ENCODE measurements around the gene CACNB4. TPM values are rescaled to one million over a fixed set of nuclear protein-coding genes. Genes with fewer than 3 reads are reported as not detected.

The CACNB4 gene
- total RNA-seq, 1 donor from 2014 or later: 3.4 TPM

- H3K4me1 Mint-ChIP-seq (ENCODE audit: unreplicated experiment): peaks cover 5% of the 10 kb centered on the region
- no peak for DNase-seq (ENCODE audit: extremely low spot score, unreplicated experiment)
Observed at GRCh38 chr2:151792589-151792988, 306.3 kb downstream of the CACNB4 start.

DNA sequence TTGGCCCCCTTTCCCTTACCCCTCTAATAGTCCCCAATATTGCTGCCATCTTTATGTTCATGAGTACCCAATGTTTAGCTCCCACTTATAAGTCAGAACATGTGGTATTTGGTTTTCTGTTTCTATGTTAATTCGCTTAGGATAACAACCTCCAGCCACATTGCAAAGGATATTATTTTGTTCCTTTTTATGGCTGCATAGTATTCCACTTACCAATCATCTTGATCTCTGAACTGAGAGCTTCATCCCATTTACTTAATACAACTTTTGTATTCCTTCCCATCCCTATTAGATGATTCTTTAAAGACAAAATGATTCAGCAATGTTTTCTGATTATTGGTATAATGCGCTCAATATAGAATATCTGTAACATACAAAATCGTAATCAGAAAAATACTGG, 307.3 kb downstream of the CACNB4 start:
- no peak for TF ChIP-seq CTCF (IDR thresholded peaks at IDR 0.05)
- Mint-ChIP-seq H3K36me3 (ENCODE audit: unreplicated experiment) (peaks cover 16% of the 10 kb centered on the region), H3K9me3 (ENCODE audit: unreplicated experiment) (no peaks in the 10 kb centered on the region), H3K4me3 (ENCODE audit: unreplicated experiment) (no peak overlapping the region), H3K4me1 (ENCODE audit: unreplicated experiment) (no peaks in the 10 kb centered on the region), H3K27me3 (ENCODE audit: unreplicated experiment) (no peaks in the 10 kb centered on the region), H3K27ac (ENCODE audit: unreplicated experiment) (no peak overlapping the region)
- DNase-seq (ENCODE audit: extremely low spot score, unreplicated experiment): no peak

More at GRCh38 chr2:151792589-151792988, 306.3 kb downstream of the CACNB4 start:
- Mint-ChIP-seq H3K9me3 (ENCODE audit: unreplicated experiment) (no peaks in the 10 kb centered on the region), H3K27me3 (ENCODE audit: unreplicated experiment) (no peaks in the 10 kb centered on the region), H3K4me3 (ENCODE audit: unreplicated experiment) (no peak overlapping the region), H3K36me3 (ENCODE audit: unreplicated experiment) (peaks cover 17% of the 10 kb centered on the region), H3K27ac (ENCODE audit: unreplicated experiment) (no peak overlapping the region)
- no peak for TF ChIP-seq CTCF (IDR thresholded peaks at IDR 0.05)

GRCh38 chr2:151790689-151791088, 308.2 kb downstream of the CACNB4 start:
- Mint-ChIP-seq H3K36me3 (ENCODE audit: unreplicated experiment) (peaks cover 20% of the 10 kb centered on the region), H3K4me3 (ENCODE audit: unreplicated experiment) (no peak overlapping the region), H3K9me3 (ENCODE audit: unreplicated experiment) (no peaks in the 10 kb centered on the region), H3K27me3 (ENCODE audit: unreplicated experiment) (no peaks in the 10 kb centered on the region), H3K4me1 (ENCODE audit: unreplicated experiment) (no peaks in the 10 kb centered on the region), H3K27ac (ENCODE audit: unreplicated experiment) (no peak overlapping the region)
- no peak for DNase-seq (ENCODE audit: extremely low spot score, unreplicated experiment)
- no peak for TF ChIP-seq CTCF (IDR thresholded peaks at IDR 0.05)

- H3K27ac Mint-ChIP-seq (ENCODE audit: unreplicated experiment): no peak overlapping the region
- no peaks in the 10 kb centered on the region for H3K9me3 Mint-ChIP-seq (ENCODE audit: unreplicated experiment)
- H3K4me1 Mint-ChIP-seq (ENCODE audit: unreplicated experiment): no peaks in the 10 kb centered on the region
- H3K27me3 Mint-ChIP-seq (ENCODE audit: unreplicated experiment): no peaks in the 10 kb centered on the region
- no peak for TF ChIP-seq CTCF (IDR thresholded peaks at IDR 0.05)
- no peak overlapping the region for H3K4me3 Mint-ChIP-seq (ENCODE audit: unreplicated experiment)
- DNase-seq (ENCODE audit: extremely low spot score, unreplicated experiment): no peak
- H3K36me3 Mint-ChIP-seq (ENCODE audit: unreplicated experiment): peaks cover 27% of the 10 kb centered on the region
Observed at GRCh38 chr2:151789055-151789834, 309.6 kb downstream of the CACNB4 start.

- H3K4me1 Mint-ChIP-seq (ENCODE audit: unreplicated experiment): no peaks in the 10 kb centered on the region
- no peak overlapping the region for H3K27ac Mint-ChIP-seq (ENCODE audit: unreplicated experiment)
- H3K27me3 Mint-ChIP-seq (ENCODE audit: unreplicated experiment): no peaks in the 10 kb centered on the region
- DNase-seq (ENCODE audit: extremely low spot score, unreplicated experiment): no peak
- TF ChIP-seq CTCF (IDR thresholded peaks at IDR 0.05): no peak
- no peaks in the 10 kb centered on the region for H3K9me3 Mint-ChIP-seq (ENCODE audit: unreplicated experiment)
- H3K4me3 Mint-ChIP-seq (ENCODE audit: unreplicated experiment): no peak overlapping the region
- H3K36me3 Mint-ChIP-seq (ENCODE audit: unreplicated experiment): peaks cover 30% of the 10 kb centered on the region
Observed at GRCh38 chr2:151786483-151786882, 312.4 kb downstream of the CACNB4 start.

All from osteocyte (in vitro differentiated cells).